ENCODE data around the gene RAP1A. TPM values are rescaled to one million over a fixed set of nuclear protein-coding genes. Genes with fewer than 3 reads are reported as not detected.

RAP1A gene
- total RNA-seq, 1 donor from 2014 or later: 43.0 TPM

Small RNA genes within 50 kb of the gene (small RNA-seq; reads per million reads assigned to genes)
- gene INKA2 (ENCODE audit: low replicate concordance): 0.23 reads per million, percentile 35 among the genes with 10 or more reads in this experiment
- not detected for gene RNU6-151P (ENCODE audit: low replicate concordance)

Other genes starting within 250 kb of the RAP1A start
- gene OVGP1, start 192.1 kb upstream of the RAP1A start, total RNA-seq: 2.7 TPM
- gene WDR77, start 170.5 kb upstream of the RAP1A start, total RNA-seq: 25.7 TPM
- 411 TPM for gene ATP5PB, start 170.3 kb upstream of the RAP1A start, total RNA-seq
- 3.8 TPM for gene C1orf162, start 145.8 kb upstream of the RAP1A start, total RNA-seq
- not detected for gene ADORA3, start 116.2 kb upstream of the RAP1A start, total RNA-seq
- not detected for gene TMIGD3, start 116.2 kb upstream of the RAP1A start, total RNA-seq
- 17.7 TPM for gene INKA2, start 119.6 kb downstream of the RAP1A start, total RNA-seq
- gene DDX20, start 136.1 kb downstream of the RAP1A start, total RNA-seq: 15.4 TPM